GM12865 (cell line): Measurements from ENCODE around the gene CAPN13.
"Not testable (repeated sequence)": the region's sequence is repeated elsewhere in the genome, so short reads cannot be mapped to it uniquely, and the experiment has no call there.

ENCODE experiments used
- DNase-seq: peaks from one replicate; pipeline ENCODE4 v3.0.0; 2010; ENCODE audit warnings: low read depth
- H3K4me3 ChIP-seq: 2 replicates; pipeline ENCODE4 v1.5.1; 2011; ENCODE audit warnings: mild to moderate bottlenecking, low read depth, low read length, control low read depth
- TF ChIP-seq, protein P1 (sequence below): IDR thresholded peaks from 2 replicates; pipeline ENCODE4 v1.5.1; 2011; ENCODE audit warnings: low read length, control low read depth, low read depth, inconsistent platforms; ENCODE audit not compliant: insufficient read depth; ENCODE audit errors: missing control alignments

CAPN13 gene

DNA sequence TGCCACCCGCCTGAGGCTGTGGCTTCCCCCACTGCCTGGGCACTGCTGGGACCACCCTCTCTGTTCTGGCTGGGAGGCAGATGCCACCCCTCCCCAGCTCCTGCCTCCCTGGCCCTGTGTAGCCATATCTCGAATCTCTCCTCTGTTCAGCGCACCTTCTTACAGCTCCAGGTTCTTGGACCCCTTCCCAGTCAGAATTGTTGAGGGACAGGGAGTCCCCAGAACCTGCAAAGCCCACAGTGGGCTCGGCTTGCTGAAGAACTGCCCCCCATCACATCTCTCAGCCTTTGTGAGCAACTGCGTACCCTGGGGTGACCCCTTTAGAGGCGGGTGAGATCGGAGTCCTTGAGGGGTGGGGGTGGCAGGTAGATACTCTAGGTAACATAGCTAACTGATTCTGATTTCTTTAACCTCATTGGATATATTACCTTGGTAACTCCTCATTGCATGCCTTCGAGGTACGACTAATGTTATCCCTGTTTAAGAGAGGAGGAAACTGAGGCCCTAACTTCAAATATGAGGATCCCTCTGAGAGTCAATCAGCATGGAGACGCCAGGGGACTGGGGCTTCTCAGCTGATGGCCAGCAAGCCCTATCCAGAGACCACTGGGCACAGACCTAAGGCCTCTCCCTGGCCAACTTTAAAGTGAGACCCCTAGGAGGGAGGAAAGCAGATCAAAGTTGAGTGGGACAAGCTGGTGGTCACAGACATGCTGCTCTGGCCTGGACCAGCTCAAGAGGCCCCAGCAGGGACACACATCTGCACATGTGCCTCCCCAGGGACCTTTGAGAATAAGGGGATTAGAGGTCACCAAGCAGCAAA, 101.3 kb downstream of the CAPN13 start:
- no peak overlapping the region for H3K4me3 ChIP-seq
- no peak for DNase-seq

DNA sequence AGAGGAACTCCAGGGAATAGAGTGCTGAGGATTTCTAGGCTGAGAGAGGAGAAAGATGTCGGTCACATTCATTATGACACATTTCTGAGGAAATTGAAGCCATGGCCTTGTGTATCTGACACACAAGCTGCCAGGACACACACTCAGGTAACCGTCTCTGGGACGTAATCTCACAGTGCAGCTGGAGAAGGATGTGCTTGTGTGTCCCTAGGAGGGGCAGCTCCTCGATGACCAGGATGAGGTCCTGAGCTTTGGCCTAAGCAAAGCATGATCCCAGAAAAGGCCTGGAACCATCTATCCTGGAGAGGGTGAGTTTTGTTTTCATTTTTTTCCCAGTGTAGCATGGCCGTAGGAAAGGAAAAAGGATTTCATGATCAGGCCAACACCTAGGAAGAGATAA, 102.2 kb downstream of the CAPN13 start:
- TF ChIP-seq, protein P1, sequence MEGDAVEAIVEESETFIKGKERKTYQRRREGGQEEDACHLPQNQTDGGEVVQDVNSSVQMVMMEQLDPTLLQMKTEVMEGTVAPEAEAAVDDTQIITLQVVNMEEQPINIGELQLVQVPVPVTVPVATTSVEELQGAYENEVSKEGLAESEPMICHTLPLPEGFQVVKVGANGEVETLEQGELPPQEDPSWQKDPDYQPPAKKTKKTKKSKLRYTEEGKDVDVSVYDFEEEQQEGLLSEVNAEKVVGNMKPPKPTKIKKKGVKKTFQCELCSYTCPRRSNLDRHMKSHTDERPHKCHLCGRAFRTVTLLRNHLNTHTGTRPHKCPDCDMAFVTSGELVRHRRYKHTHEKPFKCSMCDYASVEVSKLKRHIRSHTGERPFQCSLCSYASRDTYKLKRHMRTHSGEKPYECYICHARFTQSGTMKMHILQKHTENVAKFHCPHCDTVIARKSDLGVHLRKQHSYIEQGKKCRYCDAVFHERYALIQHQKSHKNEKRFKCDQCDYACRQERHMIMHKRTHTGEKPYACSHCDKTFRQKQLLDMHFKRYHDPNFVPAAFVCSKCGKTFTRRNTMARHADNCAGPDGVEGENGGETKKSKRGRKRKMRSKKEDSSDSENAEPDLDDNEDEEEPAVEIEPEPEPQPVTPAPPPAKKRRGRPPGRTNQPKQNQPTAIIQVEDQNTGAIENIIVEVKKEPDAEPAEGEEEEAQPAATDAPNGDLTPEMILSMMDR: no peak
- H3K4me3 ChIP-seq: no peak overlapping the region
- DNase-seq: no peak

More for the DNA sequence above, 101.3 kb downstream of the CAPN13 start:
- TF ChIP-seq, protein P1: no peak

- TF ChIP-seq, protein P1: no peak
- no peak overlapping the region for H3K4me3 ChIP-seq
- no peak for DNase-seq
Observed at GRCh38 chr2:30704309-30705020, 102.8 kb downstream of the CAPN13 start.

DNA sequence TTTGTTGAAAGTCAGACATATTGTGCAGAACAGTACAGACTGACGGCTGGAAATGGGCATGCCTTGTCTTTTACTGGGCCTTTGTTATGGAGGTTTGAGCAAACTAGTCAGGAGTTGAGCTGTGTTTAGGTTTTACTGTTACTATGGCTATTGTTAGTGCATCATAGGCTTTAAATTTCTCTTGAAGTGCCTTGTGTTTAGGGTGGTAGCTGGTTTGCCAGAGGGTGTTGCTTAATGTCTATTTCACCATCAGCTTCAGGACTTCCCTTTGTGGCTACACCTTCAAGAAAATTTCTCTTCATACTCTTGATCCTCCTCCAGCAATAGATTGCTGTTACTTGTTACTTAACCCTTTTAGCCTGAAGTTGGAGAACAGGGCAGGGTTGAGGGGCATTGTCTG, 104.6 kb downstream of the CAPN13 start:
- TF ChIP-seq, protein P1: no peak
- no peak for DNase-seq
- H3K4me3 ChIP-seq: no peak overlapping the region

GRCh38 chr2:30701782-30702181, 105.5 kb downstream of the CAPN13 start:
- TF ChIP-seq, protein P1: no peak
- no peak overlapping the region for H3K4me3 ChIP-seq
- DNase-seq: no peak

DNA sequence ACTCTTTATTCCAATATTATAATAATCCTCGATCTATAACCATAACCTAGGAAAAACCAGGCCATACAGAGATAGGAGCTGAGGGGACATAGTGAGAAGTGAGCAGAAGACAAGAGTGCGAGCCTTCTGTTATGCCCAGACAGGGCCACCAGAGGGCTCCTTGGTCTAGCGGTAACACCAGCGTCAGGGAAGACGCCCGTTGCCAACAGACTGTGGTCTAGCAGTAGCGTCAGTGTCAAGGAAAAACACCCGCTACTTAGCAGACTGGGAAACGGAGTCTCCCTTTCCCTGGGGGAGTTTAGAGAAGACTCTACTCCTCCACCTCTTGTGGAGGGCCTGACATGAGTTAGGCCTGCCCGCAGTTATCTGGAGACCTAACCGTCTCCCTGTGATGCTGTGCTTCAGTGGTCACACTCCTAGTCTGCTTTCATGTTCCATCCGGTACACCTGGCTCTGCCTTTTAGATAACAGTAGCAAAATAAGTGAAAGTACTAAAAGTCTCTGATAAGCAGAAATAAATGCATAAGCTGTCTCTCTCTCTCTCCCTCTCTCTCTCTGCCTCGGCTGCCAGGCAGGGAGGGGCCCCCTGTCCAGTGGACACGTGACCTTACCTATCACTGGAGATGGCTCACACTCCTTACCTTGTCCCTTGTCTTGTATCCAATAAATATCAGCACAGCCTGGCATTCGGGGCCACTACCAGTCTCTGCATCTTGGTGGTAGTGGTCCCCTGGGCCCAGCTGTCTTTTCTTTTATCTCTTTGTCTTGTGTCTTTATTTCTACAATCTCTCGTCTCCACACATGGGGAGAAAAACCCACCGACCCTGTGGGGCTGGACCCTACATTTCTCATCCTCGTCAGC, 109.8 kb downstream of the CAPN13 start:
- not testable (repeated sequence) for H3K4me3 ChIP-seq, DNase-seq
- TF ChIP-seq, protein P1: peak; percentile 2
